T47D (cell line): ENCODE measurements around the gene COL27A1.
"Not testable (repeated sequence)": the region's sequence is repeated elsewhere in the genome, so short reads cannot be mapped to it uniquely, and the experiment has no call there.

Source experiments
- DNase-seq, 2 experiments: peaks; one replicate each; pipeline versions ENCODE4 v3.0.0 to v3.0.0-alpha.2; 2011 to 2012; ENCODE audit warnings: low read depth in 1 of 2, low spot score in 1 of 2
- JUND ChIP-seq: IDR thresholded peaks from 2 replicates; pipeline ENCODE4 v1.6.1; 2012; ENCODE audit warnings: low read depth
- in situ Hi-C: cut with HindIII; loops from 2 replicates; pipeline ENCODE4 v1.10.0; 2016; ENCODE audit warnings: low sequenced_read_pairs, low pct_unique_long_range_greater_than_20kb

Gene COL27A1

DNA sequence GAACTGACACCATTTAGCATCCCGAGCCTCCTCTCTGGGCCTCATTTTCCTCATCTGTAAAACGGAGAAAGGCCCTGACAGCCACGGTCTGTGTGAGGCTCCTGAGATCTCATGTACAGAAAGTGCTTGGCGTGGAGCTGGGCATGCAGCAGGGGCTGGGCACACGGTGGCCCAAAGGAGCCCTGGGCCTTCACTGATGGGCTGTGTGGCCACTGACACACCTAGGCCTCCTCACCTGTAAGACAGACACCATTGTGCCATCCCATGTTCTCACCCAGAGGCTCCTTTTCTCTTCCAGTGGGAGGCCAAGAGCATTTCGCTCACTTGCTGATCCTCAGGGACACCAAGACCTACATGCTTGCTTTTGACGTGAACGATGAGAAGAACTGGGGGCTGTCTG, 169.2 kb downstream of the COL27A1 start:
- in situ Hi-C loops = no loop called here
- no peak for DNase-seq
- no peak for TF ChIP-seq JUND

DNA sequence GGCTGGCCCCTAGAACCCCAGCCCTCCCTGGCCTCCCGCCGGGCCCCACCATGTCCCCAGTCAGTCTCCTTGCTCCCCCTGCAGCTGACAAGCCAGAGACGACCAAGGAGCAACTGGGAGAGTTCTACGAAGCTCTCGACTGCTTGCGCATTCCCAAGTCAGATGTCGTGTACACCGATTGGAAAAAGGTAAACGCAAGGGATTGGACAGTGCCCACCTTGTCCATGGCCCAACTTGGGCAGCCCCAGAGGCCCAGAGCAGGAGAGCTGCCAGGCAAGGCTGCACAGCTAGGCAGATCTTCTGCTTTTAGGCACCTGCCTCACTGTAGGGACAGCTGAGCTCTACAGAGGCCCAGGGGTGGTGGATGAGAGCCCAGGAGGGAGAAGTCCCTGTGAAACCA, 169.6 kb downstream of the COL27A1 start:
- in situ Hi-C loops, DNase-seq: not testable (repeated sequence)

DNA sequence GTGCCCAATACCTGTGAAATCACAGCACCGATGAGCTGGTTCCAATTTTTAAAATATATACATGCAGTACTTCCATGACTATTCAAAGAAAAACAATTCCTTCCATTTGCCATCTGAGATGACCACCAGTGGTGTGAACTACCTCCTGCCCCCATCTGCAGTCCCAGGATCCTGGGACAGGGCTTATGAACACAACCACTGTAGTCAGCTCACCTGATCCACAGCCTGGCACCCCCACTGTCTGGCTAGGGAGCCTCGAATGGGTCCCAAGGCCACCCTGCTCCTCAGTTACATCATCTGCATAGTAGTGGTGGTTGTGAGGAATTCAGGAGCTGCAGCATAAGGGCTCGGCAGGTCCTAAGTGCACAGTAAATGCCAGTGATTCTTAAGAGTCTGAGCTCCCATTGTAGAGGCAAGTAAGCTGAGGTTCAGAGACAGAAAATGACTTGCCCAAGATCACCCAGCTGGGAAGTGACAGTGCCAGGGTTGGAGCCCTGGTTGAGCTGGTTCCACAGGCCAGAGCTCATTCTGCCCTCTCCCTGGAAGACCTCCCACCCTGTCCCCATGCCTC, 170.4 kb downstream of the COL27A1 start:
- in situ Hi-C loops, DNase-seq: not testable (repeated sequence)

DNA sequence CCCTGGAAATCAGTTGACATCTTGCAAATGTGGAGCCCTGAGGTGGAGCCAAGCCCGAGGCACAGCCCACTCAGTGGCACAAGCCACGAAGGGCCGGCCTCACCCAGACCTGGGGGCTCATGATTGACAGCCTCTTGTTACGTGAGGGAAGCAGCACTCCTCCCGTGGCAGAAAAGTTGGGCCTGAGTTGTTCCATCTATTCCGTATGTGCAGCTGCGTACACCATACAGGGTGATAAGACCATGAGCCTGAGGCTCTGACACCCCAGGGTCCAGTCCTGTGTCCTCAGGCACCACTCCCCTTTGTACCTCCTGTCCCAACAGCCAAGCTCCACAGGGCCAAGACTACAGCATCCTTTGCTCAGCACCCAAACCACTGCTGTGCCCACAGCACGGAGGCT, 172.4 kb downstream of the COL27A1 start:
- DNase-seq = no peak
- TF ChIP-seq JUND = no peak
- in situ Hi-C loops = no loop called here

- in situ Hi-C loops, DNase-seq: not testable (repeated sequence)
Observed at GRCh38 chr9:114328357-114328820, 173.1 kb downstream of the COL27A1 start.

DNA sequence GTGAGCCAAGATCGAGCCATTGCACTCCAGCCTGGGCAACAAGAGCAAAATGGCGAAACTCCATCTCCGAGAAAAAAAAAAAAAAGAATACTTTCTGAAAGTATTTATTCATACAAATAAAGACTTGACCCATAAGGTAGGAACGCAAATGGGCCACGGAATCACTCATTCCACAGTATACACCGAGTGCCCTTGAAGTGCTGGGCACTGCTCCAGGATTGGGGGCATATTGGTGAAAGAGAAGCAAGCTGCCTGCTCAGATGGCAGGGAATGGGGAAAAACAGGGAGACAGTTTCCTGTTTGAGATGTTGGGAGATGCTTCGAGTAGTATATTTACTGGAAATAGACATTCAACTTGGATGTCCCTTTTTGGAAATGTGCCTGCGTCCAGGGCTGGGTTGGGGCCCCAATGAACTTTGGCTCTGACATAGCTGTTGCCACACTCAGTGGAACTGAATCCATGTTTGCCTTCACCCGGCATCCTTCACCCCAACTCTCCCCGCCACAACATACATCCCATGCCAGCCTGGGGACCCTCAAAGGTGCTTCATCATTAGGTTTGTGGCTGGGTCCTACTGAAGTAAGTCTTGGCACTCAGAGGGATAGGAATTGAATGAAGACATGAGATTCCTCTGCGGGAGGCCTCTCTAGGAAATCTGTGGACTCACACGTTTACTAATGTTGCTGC, 173.7 kb downstream of the COL27A1 start:
- DNase-seq, in situ Hi-C loops: not testable (repeated sequence)

GRCh38 chr9:114329625-114330022, 174.3 kb downstream of the COL27A1 start, which contains the start of gene ORM2:
TSS of gene ORM2 (plus strand) at chr9:114329869. CDS start at chr9:114329905, 36 bp downstream.
- DNase-seq = not testable (repeated sequence)

DNA sequence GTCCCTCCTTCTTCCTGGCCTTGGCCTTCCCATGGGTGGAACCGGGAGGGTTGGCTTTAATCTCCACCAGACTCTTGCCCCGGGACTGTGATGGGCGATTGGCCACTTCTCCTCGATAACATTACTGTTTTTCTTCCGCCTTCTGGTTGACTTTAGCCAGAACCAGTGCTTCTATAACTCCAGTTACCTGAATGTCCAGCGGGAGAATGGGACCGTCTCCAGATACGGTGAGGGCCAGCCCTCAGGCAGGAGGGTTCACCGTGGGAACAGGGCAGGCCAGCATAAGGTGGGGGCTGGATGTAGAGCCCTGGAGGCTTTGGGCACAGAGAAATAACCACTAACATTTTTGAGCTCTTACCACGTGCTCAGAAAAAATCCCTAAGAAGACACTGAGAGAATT, 175.3 kb downstream of the COL27A1 start:
- no peak for DNase-seq
- in situ Hi-C loops = no loop called here
- no peak for TF ChIP-seq JUND

More at GRCh38 chr9:114329625-114330022, 174.3 kb downstream of the COL27A1 start, which contains the start of gene ORM2:
- in situ Hi-C loops = not testable (repeated sequence)

DNA sequence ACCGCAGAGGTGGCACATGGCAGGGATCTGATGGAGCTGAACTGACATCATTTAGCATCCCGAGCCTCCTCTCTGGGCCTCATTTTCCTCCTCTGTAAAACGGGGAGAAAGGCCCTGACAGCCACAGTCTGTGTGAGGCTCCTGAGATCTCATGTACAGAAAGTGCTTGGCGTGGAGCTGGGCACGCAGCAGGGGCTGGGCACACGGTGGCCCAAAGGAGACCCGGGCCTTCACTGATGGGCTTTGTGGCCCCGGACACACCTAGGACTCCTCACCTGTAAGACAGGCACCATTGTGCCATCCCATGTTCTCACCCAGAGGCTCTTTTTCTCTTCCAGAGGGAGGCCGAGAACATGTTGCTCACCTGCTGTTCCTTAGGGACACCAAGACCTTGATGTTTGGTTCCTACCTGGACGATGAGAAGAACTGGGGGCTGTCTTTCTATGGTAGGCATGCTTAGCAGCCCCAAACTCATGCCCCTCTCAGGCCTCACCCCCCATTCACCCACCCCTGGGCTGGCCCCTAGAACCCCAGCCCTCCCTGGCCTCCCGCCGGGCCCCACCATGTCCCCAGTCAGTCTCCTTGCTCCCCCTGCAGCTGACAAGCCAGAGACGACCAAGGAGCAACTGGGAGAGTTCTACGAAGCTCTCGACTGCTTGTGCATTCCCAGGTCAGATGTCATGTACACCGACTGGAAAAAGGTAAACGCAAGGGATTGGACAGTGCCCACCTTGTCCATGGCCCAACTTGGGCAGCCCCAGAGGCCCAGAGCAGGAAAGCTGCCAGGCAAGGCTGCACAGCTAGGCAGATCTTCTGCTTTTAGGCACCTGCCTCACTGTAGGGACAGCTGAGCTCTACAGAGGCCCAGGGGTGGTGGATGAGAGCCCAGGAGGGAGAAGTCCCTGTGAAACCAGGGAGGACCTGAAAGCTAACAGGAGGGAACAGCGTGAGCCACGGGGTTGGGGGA, 176.2 kb downstream of the COL27A1 start:
- DNase-seq, in situ Hi-C loops: not testable (repeated sequence)

- DNase-seq, in situ Hi-C loops: not testable (repeated sequence)
Observed at GRCh38 chr9:114332474-114333040, 177.2 kb downstream of the COL27A1 start.

DNA sequence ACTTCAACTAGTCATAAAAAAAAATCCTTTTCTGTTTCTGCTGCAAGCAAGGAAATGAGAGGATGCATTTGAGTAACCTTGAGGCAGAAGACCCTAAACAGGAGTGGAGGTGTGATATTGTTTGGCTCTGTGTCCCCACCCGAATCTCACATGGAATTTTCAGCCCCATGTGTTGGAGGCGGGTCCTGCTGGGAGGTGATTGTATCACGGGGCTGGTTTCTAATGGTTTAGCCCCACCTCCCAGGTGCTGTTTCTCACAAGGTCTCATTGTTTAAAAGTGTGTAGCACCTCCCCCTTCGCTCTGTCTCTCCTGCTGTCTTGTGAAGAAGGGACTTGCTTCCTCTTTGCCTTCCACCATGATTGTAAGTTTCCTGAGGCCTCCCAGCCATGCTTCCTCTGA, 178.4 kb downstream of the COL27A1 start:
- in situ Hi-C loops, DNase-seq: not testable (repeated sequence)

- no peak for DNase-seq
- no peak for TF ChIP-seq JUND
- in situ Hi-C loops = no loop called here
Observed at GRCh38 chr9:114334490-114334889, 179.2 kb downstream of the COL27A1 start.

DNA sequence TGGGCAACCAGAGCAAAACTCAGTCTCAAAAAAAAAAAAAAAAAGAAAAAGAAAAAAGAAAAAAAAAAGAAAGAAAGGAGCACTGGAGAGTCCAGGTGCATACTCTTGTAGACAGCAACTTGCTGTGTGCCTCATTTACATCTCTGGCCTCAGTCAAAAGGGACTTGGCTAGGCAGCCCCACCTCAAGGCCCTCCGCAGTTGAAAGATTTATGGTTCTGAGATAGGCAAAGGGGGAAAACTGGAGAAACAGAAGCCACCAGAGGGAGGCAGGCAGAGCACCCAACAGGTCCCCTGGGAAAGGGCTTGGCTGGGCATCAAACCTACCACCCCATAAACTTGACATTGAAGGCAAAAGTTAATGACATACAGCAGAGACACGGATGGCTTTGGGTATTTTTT, 180.4 kb downstream of the COL27A1 start:
- TF ChIP-seq JUND = no peak

More for the DNA sequence above, 180.4 kb downstream of the COL27A1 start:
- no peak for DNase-seq
- in situ Hi-C loops = no loop called here
